Vagina (tissue), 2 donors: ENCODE results near the gene CPHXL. TPM values are rescaled to one million over a fixed set of nuclear protein-coding genes. Genes with fewer than 3 reads are reported as not detected.

ENCODE experiments used
- DNase-seq, 2 donors: peaks; one replicate each; pipeline ENCODE4 v3.0.0-alpha.2; 2017; ENCODE audit errors: extremely low spot score in 2 of 2
- H3K27ac ChIP-seq: fragments of 200-600 bp; sonication (generic); one replicate; pipeline ENCODE4 v1.5.1; 2019
- H3K27me3 ChIP-seq: fragments of 200-600 bp; sonication (generic); one replicate; pipeline ENCODE4 v1.5.1; 2019
- H3K36me3 ChIP-seq, 2 donors: fragments of 200-600 bp; sonication (generic); one replicate each; pipeline ENCODE4 v1.5.1; 2017 to 2019
- H3K4me1 ChIP-seq: fragments of 200-600 bp; sonication (generic); one replicate; pipeline ENCODE4 v1.5.1; 2019
- H3K4me3 ChIP-seq, 2 donors: fragments of 200-600 bp; sonication (generic); 1 replicate in 1 of 2; 2 replicates in 1 of 2; pipeline ENCODE4 v1.5.1; 2016 to 2019
- H3K9me3 ChIP-seq: fragments of 200-600 bp; sonication (generic); one replicate; pipeline ENCODE4 v1.5.1; 2019
- CTCF ChIP-seq, 3 experiments: fragments of 450-650 bp in 2 of 3; fragments of 200-600 bp in 1 of 3; sonication (generic) in 1 of 3; IDR thresholded peaks; one replicate each; pipeline ENCODE4 v1.5.1; 2017 to 2019; ENCODE audit warnings: antibody characterized with exemption in 3 of 3, mild to moderate bottlenecking in 2 of 3, moderate library complexity in 2 of 3
- POLR2A ChIP-seq, 2 donors: fragments of 450-650 bp; IDR thresholded peaks; one replicate each; pipeline ENCODE4 v1.6.1; 2017; ENCODE audit warnings: antibody characterized with exemption in 2 of 2, mild to moderate bottlenecking in 2 of 2, moderate library complexity in 2 of 2
- POLR2AphosphoS5 ChIP-seq, 2 donors: sonication (generic); formaldehyde crosslinking; IDR thresholded peaks; one replicate each; pipeline ENCODE4 v1.9.0; 2017; ENCODE audit warnings: antibody characterized with exemption in 2 of 2, mild to moderate bottlenecking in 2 of 2, low read depth in 1 of 2; ENCODE audit not compliant: insufficient read depth in 1 of 2
- intact Hi-C: fragments of 100-400 bp; cut with DNase I; formaldehyde crosslinking; loops from one replicate; pipeline ENCODE4 v1.15.1; 2023
- total RNA-seq: library from RNA; depleted of rRNA; stranded (reverse); fragments of >200 nt; gene quantifications from one replicate; pipeline ENCODE4 v1.2.3, GENCODE V29; 2016

CPHXL gene
- total RNA-seq, 1 donor from 2014 or later = not detected

- H3K4me1 ChIP-seq = peaks cover 23% of the 10 kb centered on the region
- TF ChIP-seq POLR2A (IDR thresholded peaks at IDR 0.05) (no peak), CTCF (IDR thresholded peaks at IDR 0.05) (no peak), POLR2AphosphoS5 (IDR thresholded peaks at IDR 0.05; ENCODE audit: insufficient read depth in 1 of 2, low read depth in 1 of 2) (no peak)
- intact Hi-C loops = no loop called here
- no peak overlapping the region for H3K4me3 ChIP-seq
- no peak for DNase-seq
- no peaks in the 10 kb centered on the region for H3K36me3 ChIP-seq
- no peaks in the 10 kb centered on the region for H3K9me3 ChIP-seq
- no peaks in the 10 kb centered on the region for H3K27me3 ChIP-seq
- peak overlapping the region; percentile 52 for H3K27ac ChIP-seq
These were observed 7.3 kb upstream of the CPHXL start for GRCh38 chr16:75733305-75734211.

- Histone ChIP-seq H3K27me3 (no peaks in the 10 kb centered on the region), H3K4me3 (no peak overlapping the region), H3K27ac (peak overlapping the region; percentile 31), H3K4me1 (peaks cover 23% of the 10 kb centered on the region), H3K9me3 (no peaks in the 10 kb centered on the region), H3K36me3 (no peaks in the 10 kb centered on the region)
- intact Hi-C loops = no loop called here
- TF ChIP-seq CTCF (IDR thresholded peaks at IDR 0.05) (no peak), POLR2A (IDR thresholded peaks at IDR 0.05) (no peak), POLR2AphosphoS5 (IDR thresholded peaks at IDR 0.05; ENCODE audit: insufficient read depth in 1 of 2, low read depth in 1 of 2) (no peak)
- DNase-seq = no peak
These were observed 6.6 kb upstream of the CPHXL start for GRCh38 chr16:75732871-75733270.

GRCh38 chr16:75727221-75727620, 931 bp upstream of the CPHXL start:
- no peak for DNase-seq
- intact Hi-C loops = no loop called here
- H3K27ac ChIP-seq = no peak overlapping the region
- H3K36me3 ChIP-seq = no peaks in the 10 kb centered on the region
- no peaks in the 10 kb centered on the region for H3K9me3 ChIP-seq
- H3K27me3 ChIP-seq = no peaks in the 10 kb centered on the region
- no peaks in the 10 kb centered on the region for H3K4me1 ChIP-seq
- H3K4me3 ChIP-seq = no peak overlapping the region
- no peak for TF ChIP-seq POLR2AphosphoS5 (IDR thresholded peaks at IDR 0.05; ENCODE audit: insufficient read depth in 1 of 2, low read depth in 1 of 2)
- no peak for TF ChIP-seq CTCF (IDR thresholded peaks at IDR 0.05)
- no peak for TF ChIP-seq POLR2A (IDR thresholded peaks at IDR 0.05)

- intact Hi-C loops = no loop called here
- H3K9me3 ChIP-seq = no peaks in the 10 kb centered on the region
- DNase-seq = peak in 1 of 2 donors; percentile 14
- no peaks in the 10 kb centered on the region for H3K36me3 ChIP-seq
- H3K27ac ChIP-seq = no peak overlapping the region
- H3K4me1 ChIP-seq = no peaks in the 10 kb centered on the region
- H3K27me3 ChIP-seq = no peaks in the 10 kb centered on the region
- no peak overlapping the region for H3K4me3 ChIP-seq
- no peak for TF ChIP-seq POLR2AphosphoS5 (IDR thresholded peaks at IDR 0.05; ENCODE audit: insufficient read depth in 1 of 2, low read depth in 1 of 2)
These were observed 7.8 kb downstream of the CPHXL start for GRCh38 chr16:75718452-75718851.

GRCh38 chr16:75714661-75715060, 11.6 kb downstream of the CPHXL start:
- no peaks in the 10 kb centered on the region for H3K36me3 ChIP-seq
- no peaks in the 10 kb centered on the region for H3K27me3 ChIP-seq
- DNase-seq = no peak
- H3K4me3 ChIP-seq = no peak overlapping the region
- peaks cover 16% of the 10 kb centered on the region for H3K9me3 ChIP-seq
- no peak overlapping the region for H3K27ac ChIP-seq
- intact Hi-C loops = no loop called here
- no peak for TF ChIP-seq POLR2AphosphoS5 (IDR thresholded peaks at IDR 0.05; ENCODE audit: insufficient read depth in 1 of 2, low read depth in 1 of 2)
- no peak for TF ChIP-seq CTCF (IDR thresholded peaks at IDR 0.05)
- TF ChIP-seq POLR2A (IDR thresholded peaks at IDR 0.05) = no peak
- no peaks in the 10 kb centered on the region for H3K4me1 ChIP-seq
